Effector memory CD8-positive, alpha-beta T cell (primary cell): ENCODE measurements around the gene C16orf74.

Experiments used
- ATAC-seq: fragments of 150-1000 bp; cut with Tn5 transposase; replicated peaks from 2 replicates; pipeline ENCODE4 v1.10.0; 2021; ENCODE audit warnings: mild to moderate bottlenecking, moderate library complexity
- DNase-seq, 3 experiments: peaks; one replicate each; pipeline ENCODE4 v3.0.0; 2021
- H3K27ac Mint-ChIP-seq, 2 donors: one replicate each; pipeline ENCODE4 v1.8.0; 2022; ENCODE audit warnings: mild to moderate bottlenecking in 2 of 2, mixed read lengths in 2 of 2, moderate library complexity in 2 of 2
- H3K27me3 Mint-ChIP-seq, 2 donors: one replicate each; pipeline ENCODE4 v1.8.0; 2022; ENCODE audit warnings: mixed read lengths in 2 of 2
- H3K36me3 Mint-ChIP-seq: one replicate; pipeline ENCODE4 v1.8.0; 2022; ENCODE audit warnings: mild to moderate bottlenecking, moderate library complexity, mixed read lengths; ENCODE audit not compliant: insufficient read depth
- H3K4me1 Mint-ChIP-seq, 2 donors: one replicate each; pipeline ENCODE4 v1.8.0; 2022; ENCODE audit warnings: low read depth in 2 of 2, mixed read lengths in 2 of 2
- H3K4me3 Mint-ChIP-seq, 2 donors: one replicate each; pipeline ENCODE4 v1.8.0; 2022; ENCODE audit warnings: mild to moderate bottlenecking in 2 of 2, mixed read lengths in 2 of 2, moderate library complexity in 2 of 2
- H3K9me3 Mint-ChIP-seq, 2 donors: one replicate each; pipeline ENCODE4 v1.8.0; 2022; ENCODE audit warnings: mixed read lengths in 2 of 2

Gene C16orf74

DNA sequence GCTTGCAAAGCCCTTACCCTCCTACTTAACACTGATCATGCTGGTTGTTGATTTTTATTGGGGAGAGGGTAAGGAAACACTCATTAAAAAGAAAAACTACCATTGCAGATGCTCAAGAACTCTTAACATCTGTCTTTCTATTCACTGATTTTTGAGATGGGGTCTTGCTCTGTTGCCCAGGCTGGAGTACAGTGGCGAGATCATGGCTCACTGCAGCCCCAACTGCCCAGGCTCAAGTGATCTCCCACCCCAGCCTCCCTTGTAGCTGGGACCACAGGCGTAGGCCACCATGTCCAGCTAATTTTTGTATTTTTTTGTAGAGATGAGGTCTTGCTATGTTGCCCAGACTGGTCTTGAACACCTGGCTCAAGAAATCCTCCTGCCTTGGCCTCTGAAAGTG lies 33.9 kb upstream of the C16orf74 start:
- no peak overlapping the region for H3K4me3 Mint-ChIP-seq
- peaks cover 34% of the 10 kb centered on the region for H3K36me3 Mint-ChIP-seq

DNA sequence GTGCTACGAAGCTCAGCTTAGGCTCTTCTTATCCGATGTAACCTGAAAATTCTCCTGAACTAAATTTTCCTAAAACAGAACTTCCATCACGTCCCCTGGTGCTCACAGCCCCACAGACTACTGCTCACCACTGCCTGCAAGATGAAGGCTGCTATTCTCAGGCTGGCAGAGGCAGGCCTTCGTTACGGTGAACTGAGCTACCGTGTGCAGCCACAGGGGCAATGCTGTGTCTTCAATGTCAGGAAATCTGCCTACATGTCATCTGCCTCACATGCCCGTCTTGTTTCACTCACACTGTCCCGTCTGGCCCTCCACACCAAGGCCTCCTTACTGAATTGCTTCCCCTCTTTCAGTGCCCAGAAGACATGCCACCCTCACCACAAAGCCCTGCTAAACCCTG lies 32.5 kb upstream of the C16orf74 start:
- Mint-ChIP-seq H3K36me3 (peaks cover 41% of the 10 kb centered on the region), H3K4me1 (peaks cover 16 to 18% of the 10 kb centered on the region in 2 donors), H3K27me3 (no peaks in the 10 kb centered on the region), H3K27ac (peak overlapping the region in 1 of 2 donors; percentile 85), H3K9me3 (no peaks in the 10 kb centered on the region), H3K4me3 (no peak overlapping the region)
- DNase-seq (no peak), ATAC-seq (no peak)

More for the DNA sequence above, 33.9 kb upstream of the C16orf74 start:
- Mint-ChIP-seq H3K4me1 (peaks cover 8 to 9% of the 10 kb centered on the region in 2 donors), H3K27me3 (no peaks in the 10 kb centered on the region), H3K9me3 (no peaks in the 10 kb centered on the region), H3K27ac (no peak overlapping the region)
- DNase-seq (no peak), ATAC-seq (no peak)

DNA sequence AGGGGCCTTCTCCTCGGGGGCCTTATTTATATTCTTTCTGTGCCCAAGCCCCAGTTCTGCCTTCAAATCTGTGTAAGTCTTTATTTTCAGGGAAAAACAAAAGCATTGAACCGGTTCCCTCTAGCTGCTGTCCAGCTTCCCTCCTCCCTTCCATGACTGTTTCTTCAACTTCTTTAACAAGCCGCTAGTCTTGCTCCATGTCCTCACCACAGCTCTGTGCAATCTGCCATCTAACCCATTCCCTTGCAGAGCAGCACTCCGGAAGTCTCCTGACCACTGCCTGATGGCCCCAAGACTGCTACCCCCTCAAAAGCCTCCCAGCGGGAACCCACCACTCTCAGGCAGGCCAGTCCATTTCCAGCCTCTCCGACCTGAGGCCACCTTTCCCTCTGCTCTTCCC lies 31.6 kb upstream of the C16orf74 start:
- H3K4me1 Mint-ChIP-seq, result peaks cover 16 to 19% of the 10 kb centered on the region in 2 donors
- H3K27me3 Mint-ChIP-seq, result no peaks in the 10 kb centered on the region
- H3K36me3 Mint-ChIP-seq, result peaks cover 42% of the 10 kb centered on the region
- no peak overlapping the region for H3K4me3 Mint-ChIP-seq
- ATAC-seq (no peak), DNase-seq (no peak)
- peak overlapping the region in 1 of 2 donors; percentile 85 for H3K27ac Mint-ChIP-seq
- H3K9me3 Mint-ChIP-seq, result no peaks in the 10 kb centered on the region

DNA sequence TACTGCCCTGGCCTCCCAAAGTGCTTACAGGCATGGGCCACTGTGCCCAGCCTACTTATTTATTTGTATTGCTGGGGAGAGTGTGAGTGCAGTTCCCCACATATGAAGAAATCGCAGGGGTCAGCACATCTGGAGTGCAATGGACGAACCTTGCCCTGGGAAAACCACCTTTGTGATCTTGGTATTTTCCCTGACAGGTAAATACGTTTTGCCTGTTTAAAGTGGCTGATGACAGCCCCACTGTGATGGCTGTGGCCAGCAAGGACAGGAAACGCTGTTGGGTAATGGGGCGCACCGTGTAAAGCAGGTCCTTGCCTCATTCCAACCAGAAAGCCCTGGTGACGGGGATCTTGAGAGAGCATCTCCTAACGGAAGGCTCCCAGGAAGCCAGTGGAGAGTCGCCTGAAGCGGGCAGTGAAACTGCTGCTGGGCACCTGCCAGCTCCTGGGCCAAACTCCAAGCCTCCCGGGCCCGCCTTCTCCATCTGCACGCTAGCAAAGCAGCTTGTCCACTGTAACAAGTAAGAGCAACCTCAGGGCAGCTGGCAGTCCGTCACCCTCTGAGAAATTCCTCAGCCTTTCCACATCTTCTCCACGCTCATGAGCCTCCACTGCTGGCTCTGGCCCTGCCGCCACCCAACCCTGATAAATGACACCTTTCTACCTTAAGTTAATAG lies 30.9 kb upstream of the C16orf74 start:
- no peak overlapping the region for H3K4me3 Mint-ChIP-seq
- peaks cover 16 to 19% of the 10 kb centered on the region in 2 donors for H3K4me1 Mint-ChIP-seq
- H3K27me3 Mint-ChIP-seq, result no peaks in the 10 kb centered on the region
- H3K36me3 Mint-ChIP-seq, result peaks cover 42% of the 10 kb centered on the region
- no peak overlapping the region for H3K27ac Mint-ChIP-seq
- ATAC-seq, result no peak
- H3K9me3 Mint-ChIP-seq, result no peaks in the 10 kb centered on the region
- no peak for DNase-seq

DNA sequence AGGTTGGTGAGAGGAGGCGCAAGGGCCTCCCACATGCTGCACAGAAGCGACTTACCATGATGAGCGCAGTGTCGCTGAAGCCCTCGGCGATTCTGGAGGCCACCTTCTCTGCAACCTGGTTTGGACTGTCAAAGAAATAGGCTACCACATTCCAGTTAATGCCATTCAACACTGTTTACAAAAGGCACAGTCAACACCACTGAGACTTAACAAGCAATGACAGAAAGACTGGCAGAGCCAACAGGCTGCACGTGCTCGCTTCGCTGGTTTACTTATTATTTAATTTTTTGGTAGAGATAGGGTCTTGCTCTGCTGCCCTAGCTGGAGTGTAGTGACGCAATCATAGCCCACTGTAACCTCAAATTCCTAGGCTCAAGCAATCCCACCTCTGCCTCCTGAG lies 30.3 kb upstream of the C16orf74 start:
- Mint-ChIP-seq H3K4me1 (peaks cover 16 to 19% of the 10 kb centered on the region in 2 donors), H3K27me3 (no peaks in the 10 kb centered on the region), H3K27ac (no peak overlapping the region), H3K4me3 (no peak overlapping the region), H3K36me3 (peaks cover 45% of the 10 kb centered on the region), H3K9me3 (no peaks in the 10 kb centered on the region)
- no peak for ATAC-seq
- DNase-seq, result no peak

DNA sequence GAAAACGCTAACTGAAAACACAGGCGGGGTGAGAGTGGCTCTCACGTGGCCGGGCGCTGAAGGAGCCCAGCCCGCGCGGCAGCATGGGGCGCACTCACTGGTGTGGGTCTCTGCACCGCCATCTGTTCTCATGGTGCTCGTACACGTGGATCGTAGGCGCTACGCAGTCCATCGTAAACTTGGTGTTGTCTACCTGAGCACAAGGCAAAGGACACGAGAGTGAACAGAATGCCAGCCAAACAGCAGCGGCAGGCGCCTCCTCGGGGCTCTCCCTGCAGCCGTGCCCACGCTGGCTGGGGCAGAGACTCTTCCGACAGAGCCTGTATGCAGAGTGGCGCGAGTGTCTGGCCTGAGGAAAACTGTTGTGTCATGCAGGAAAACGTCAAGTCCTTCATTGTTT lies 29.4 kb upstream of the C16orf74 start:
- H3K27ac Mint-ChIP-seq, result peak overlapping the region in 1 of 2 donors; percentile 84
- H3K27me3 Mint-ChIP-seq, result no peaks in the 10 kb centered on the region
- ATAC-seq (no peak), DNase-seq (no peak)
- H3K4me1 Mint-ChIP-seq, result peaks cover 15 to 16% of the 10 kb centered on the region in 2 donors
- H3K9me3 Mint-ChIP-seq, result no peaks in the 10 kb centered on the region
- H3K4me3 Mint-ChIP-seq, result no peak overlapping the region
- peaks cover 48% of the 10 kb centered on the region for H3K36me3 Mint-ChIP-seq

DNA sequence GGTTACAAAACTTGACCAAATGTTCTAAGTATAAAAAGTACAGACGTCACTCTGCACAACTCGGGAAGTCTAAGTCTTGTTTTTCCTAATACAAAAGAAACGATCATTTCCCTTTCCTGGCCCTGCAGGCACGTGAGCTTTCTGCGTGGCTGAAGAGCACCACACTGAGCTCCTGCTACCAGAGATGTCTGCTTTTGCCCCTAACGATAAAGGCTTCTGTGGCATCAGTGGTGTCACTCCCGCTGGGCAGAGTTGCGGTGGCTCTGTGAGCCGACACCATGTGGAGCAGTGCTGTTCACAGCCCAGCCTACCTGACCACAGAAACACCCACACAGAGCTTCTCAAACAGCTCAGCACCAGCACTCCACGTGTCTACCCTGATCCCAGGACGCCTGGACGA lies 28.0 kb upstream of the C16orf74 start:
- H3K4me1 Mint-ChIP-seq, result peaks cover 15 to 16% of the 10 kb centered on the region in 2 donors
- H3K27me3 Mint-ChIP-seq, result no peaks in the 10 kb centered on the region
- ATAC-seq (peak; percentile 97), DNase-seq (peak in 2 of 3 experiments; percentile 14)
- peak overlapping the region in 1 of 2 donors; percentile 22 for H3K4me3 Mint-ChIP-seq
- H3K27ac Mint-ChIP-seq, result peak overlapping the region; percentile 52 to 53
- no peaks in the 10 kb centered on the region for H3K9me3 Mint-ChIP-seq
- peaks cover 45% of the 10 kb centered on the region for H3K36me3 Mint-ChIP-seq

DNA sequence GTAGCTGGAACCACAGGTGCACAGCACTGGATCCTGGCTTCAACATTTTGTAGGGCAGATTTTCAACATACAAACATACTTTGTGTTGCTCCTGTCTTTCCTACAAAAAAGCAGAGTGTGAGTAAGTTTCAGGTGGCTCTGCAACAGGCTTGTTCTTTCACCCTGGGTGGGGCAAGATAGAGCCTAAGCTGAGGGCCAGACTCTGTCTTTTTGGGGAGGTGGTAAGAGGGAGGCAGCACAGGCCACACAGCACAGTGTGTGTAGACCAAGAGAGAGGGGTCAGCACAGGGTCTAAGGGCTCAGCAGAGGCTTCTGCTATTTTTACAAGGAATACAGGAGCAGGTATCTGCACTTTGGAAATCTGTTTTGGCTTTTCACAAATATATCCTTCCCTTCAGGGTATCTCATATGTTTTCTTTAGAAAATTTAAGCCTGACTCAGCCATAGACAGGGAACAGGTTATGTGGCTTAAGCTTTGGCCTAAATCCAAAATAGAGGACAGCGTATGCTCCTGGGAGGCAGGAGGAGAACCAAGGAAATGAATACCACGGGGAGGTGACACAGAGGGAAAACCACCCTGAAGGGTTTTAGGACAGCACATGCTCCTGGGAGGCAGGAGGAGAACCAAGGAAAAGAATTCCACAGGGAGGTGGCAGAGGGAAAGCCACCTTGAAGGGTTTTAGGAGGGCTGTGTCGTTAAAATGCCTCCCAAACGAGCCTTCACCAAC lies 26.9 kb upstream of the C16orf74 start:
- H3K36me3 Mint-ChIP-seq, result peaks cover 39% of the 10 kb centered on the region
- H3K9me3 Mint-ChIP-seq, result no peaks in the 10 kb centered on the region
- DNase-seq (no peak), ATAC-seq (no peak)
- H3K27me3 Mint-ChIP-seq, result no peaks in the 10 kb centered on the region
- H3K4me3 Mint-ChIP-seq, result no peak overlapping the region
- peak overlapping the region in 1 of 2 donors; percentile 25 for H3K27ac Mint-ChIP-seq
- peaks cover 10 to 14% of the 10 kb centered on the region in 2 donors for H3K4me1 Mint-ChIP-seq

DNA sequence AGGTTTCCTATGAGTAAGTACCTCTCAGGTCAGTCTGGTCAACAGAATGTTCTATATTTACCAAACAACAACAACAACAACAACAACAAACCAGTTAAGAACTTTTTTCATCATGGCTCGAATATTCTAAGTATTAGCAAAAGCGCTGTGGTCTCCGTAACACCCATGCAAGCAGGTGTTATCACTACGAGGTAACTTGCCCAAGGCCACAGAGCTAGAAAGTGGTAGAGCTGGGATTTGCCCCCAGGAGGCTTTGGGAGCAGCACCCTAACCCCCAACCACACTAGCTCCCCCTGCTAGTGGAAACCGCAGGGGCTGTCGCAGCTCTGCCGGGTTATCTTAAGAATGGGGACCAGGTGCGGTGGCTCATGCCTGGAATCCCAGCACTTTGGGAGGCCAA lies 23.9 kb upstream of the C16orf74 start:
- DNase-seq, result no peak
- no peak for ATAC-seq

DNA sequence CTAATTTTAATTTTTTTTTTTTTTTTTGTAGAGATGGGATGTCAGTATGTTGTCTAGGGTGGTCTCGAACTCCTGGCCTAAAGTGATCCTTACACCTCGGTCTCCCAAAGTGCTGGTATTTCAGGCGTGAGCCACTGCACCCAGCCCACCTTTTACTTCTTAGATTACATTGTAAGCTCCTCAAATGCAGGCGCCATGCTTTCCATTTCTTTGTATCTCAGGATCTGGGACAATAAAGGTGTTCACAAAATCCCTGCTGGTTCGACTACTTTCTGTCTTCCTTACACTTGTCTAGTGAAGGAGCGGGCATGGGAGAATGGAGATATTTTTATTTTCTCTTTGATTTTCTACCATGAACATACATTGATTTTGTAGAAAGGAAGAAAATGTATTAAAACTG lies 23.2 kb upstream of the C16orf74 start:
- no peak overlapping the region for H3K4me3 Mint-ChIP-seq
- H3K27ac Mint-ChIP-seq, result no peak overlapping the region
- H3K4me1 Mint-ChIP-seq, result peaks cover 5 to 7% of the 10 kb centered on the region in 2 donors
- no peaks in the 10 kb centered on the region for H3K27me3 Mint-ChIP-seq
- ATAC-seq (no peak), DNase-seq (no peak)
- H3K36me3 Mint-ChIP-seq, result peaks cover 20% of the 10 kb centered on the region
- no peaks in the 10 kb centered on the region for H3K9me3 Mint-ChIP-seq

More for the DNA sequence above, 23.9 kb upstream of the C16orf74 start:
- H3K9me3 Mint-ChIP-seq, result no peaks in the 10 kb centered on the region
- H3K27me3 Mint-ChIP-seq, result no peaks in the 10 kb centered on the region
- peaks cover 26% of the 10 kb centered on the region for H3K36me3 Mint-ChIP-seq
- H3K4me1 Mint-ChIP-seq, result peaks cover 8 to 10% of the 10 kb centered on the region in 2 donors
- no peak overlapping the region for H3K27ac Mint-ChIP-seq
- no peak overlapping the region for H3K4me3 Mint-ChIP-seq

DNA sequence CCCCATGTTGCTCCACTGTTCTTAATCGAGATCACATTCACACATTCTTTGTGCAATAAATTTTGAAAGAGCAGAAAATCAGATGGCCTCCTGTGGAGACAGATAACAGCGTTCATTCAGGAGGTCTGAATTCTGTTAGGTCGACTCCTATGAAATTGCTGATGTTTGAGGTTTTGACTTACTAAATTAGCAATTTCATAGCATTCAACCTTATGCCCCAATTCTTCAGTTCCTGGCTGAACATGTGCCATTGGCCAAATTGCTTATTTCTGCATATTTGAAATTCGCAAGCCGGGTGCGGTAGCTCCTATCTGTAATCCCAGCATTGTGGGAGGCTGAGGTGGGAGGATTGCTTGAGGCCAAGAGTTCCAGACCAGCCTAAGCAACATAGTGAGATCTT lies 22.1 kb upstream of the C16orf74 start:
- H3K9me3 Mint-ChIP-seq, result no peaks in the 10 kb centered on the region
- DNase-seq (no peak), ATAC-seq (no peak)
- H3K27ac Mint-ChIP-seq, result no peak overlapping the region
- H3K27me3 Mint-ChIP-seq, result no peaks in the 10 kb centered on the region
- H3K4me3 Mint-ChIP-seq, result no peak overlapping the region
- H3K36me3 Mint-ChIP-seq, result peaks cover 12% of the 10 kb centered on the region
- no peaks in the 10 kb centered on the region for H3K4me1 Mint-ChIP-seq

DNA sequence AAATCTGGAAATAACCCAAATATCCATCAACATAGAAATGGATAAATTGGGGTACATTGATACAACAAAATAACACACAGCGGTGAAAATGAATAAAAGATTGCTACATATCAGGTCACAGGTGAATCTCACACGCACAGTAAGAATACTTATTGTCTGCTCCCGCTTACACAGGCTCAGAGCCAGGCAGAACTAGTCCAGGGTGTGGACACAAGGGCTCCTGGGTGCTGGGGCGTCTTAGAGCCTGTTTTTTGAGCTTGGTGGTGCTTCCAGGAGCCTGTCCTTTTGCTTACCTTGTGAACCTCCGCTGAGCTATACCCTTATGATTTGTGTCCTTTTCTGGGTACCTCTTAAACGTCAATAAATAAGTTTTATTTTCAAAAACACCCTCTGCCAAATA lies 19.8 kb upstream of the C16orf74 start:
- Mint-ChIP-seq H3K4me1 (no peaks in the 10 kb centered on the region), H3K36me3 (no peaks in the 10 kb centered on the region), H3K9me3 (no peaks in the 10 kb centered on the region), H3K27ac (no peak overlapping the region), H3K27me3 (peaks cover 0 to 3% of the 10 kb centered on the region in 2 donors), H3K4me3 (no peak overlapping the region)
- DNase-seq (no peak), ATAC-seq (no peak)

DNA sequence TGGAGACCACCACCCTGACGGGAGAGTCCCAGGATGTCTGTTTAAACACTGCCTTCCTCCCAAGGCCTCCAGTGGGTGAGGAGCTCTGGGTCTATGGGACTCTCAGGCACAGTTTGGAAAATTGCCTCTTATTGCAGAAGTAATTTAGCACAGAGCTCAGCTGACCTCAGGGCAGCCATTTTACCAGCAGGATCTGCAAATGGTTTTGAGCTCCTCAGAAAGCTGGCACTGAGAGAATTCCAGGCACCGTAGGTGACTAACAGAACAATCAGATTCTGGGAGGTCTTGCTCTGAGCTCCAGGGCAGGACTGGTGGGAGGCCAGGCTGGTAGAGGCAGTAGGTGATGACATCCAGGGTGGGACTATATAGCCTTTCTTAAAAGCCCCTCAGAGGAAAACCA lies 17.3 kb upstream of the C16orf74 start:
- peaks cover 0 to 16% of the 10 kb centered on the region in 2 donors for H3K27me3 Mint-ChIP-seq
- DNase-seq (no peak), ATAC-seq (no peak)
- no peaks in the 10 kb centered on the region for H3K9me3 Mint-ChIP-seq
- H3K27ac Mint-ChIP-seq, result no peak overlapping the region
- no peak overlapping the region for H3K4me3 Mint-ChIP-seq
- H3K4me1 Mint-ChIP-seq, result no peaks in the 10 kb centered on the region
- no peaks in the 10 kb centered on the region for H3K36me3 Mint-ChIP-seq

DNA sequence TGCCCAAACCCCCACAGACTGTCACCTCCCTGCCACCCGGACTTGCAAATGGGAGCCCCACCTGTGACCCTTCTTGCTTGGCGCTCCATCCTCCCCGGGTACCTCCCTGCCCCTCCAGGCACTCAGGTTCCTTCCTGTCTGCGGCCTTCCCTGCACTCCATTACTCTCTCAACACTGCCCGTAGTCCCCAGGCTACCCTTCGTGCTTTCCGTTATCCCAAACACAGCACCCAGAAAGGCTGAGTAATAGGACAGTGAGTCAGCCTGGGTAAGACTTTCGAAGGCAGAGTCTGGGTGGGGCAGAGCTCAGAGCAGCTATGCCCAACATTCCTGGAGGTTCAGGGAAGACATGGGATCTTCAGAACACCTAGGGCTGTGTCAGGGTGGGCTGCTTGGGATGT lies 16.6 kb upstream of the C16orf74 start:
- no peaks in the 10 kb centered on the region for H3K36me3 Mint-ChIP-seq
- H3K9me3 Mint-ChIP-seq, result no peaks in the 10 kb centered on the region
- H3K27ac Mint-ChIP-seq, result no peak overlapping the region
- no peak overlapping the region for H3K4me3 Mint-ChIP-seq
- DNase-seq, result no peak
- ATAC-seq, result no peak
- no peaks in the 10 kb centered on the region for H3K4me1 Mint-ChIP-seq
- peaks cover 0 to 19% of the 10 kb centered on the region in 2 donors for H3K27me3 Mint-ChIP-seq
